Peyer's patch (tissue), 4 donors: ENCODE results near the gene SDHAF2. TPM values are rescaled to one million over a fixed set of nuclear protein-coding genes. Genes with fewer than 3 reads are reported as not detected.

Source experiments
- DNase-seq, 3 donors: peaks; one replicate each; pipeline ENCODE4 v3.0.0-alpha.2; 2017 to 2019
- H3K27ac ChIP-seq, 4 donors: fragments of 200-600 bp; sonication (generic); one replicate each; pipeline ENCODE4 v1.5.1; 2016 to 2019
- H3K27me3 ChIP-seq, 2 donors: fragments of 200-600 bp; sonication (generic); one replicate each; pipeline ENCODE4 v1.5.1; 2019
- H3K36me3 ChIP-seq, 3 donors: fragments of 200-600 bp; sonication (generic); one replicate each; pipeline ENCODE4 v1.5.1; 2016 to 2019
- H3K4me1 ChIP-seq, 4 donors: fragments of 200-600 bp; sonication (generic); one replicate each; pipeline ENCODE4 v1.5.1; 2016 to 2019
- H3K4me3 ChIP-seq, 4 donors: fragments of 200-600 bp; sonication (generic); 1 replicate in 3 of 4; 2 replicates in 1 of 4; pipeline ENCODE4 v1.5.1; 2016 to 2019; ENCODE audit warnings: mild to moderate bottlenecking in 1 of 4
- H3K9me3 ChIP-seq, 4 donors: fragments of 200-600 bp; sonication (generic); one replicate each; pipeline ENCODE4 v1.5.1; 2016 to 2019; ENCODE audit warnings: mild to moderate bottlenecking in 1 of 4
- POLR2A ChIP-seq, 2 donors: fragments of 450-650 bp; IDR thresholded peaks; one replicate each; pipeline ENCODE4 v1.5.1; 2017; ENCODE audit warnings: antibody characterized with exemption in 2 of 2, mild to moderate bottlenecking in 2 of 2, moderate library complexity in 2 of 2
- total RNA-seq, 4 donors: library from RNA; depleted of rRNA; stranded (reverse); fragments of >200 nt; gene quantifications; one replicate each; pipeline ENCODE4 v1.1.0, GENCODE V29; 2016
- TF ChIP-seq, protein P1 (sequence below), 6 experiments: fragments of 450-650 bp in 4 of 6; fragments of 200-600 bp in 2 of 6; sonication (generic) in 1 of 6; IDR thresholded peaks; one replicate each; pipeline ENCODE4 v1.5.1; 2017 to 2019; ENCODE audit warnings: antibody characterized with exemption in 6 of 6, mild to moderate bottlenecking in 3 of 6, moderate library complexity in 1 of 6

The SDHAF2 gene
- total RNA-seq, 4 donors from 2014 or later: 54.5 to 92.4 (median 70.5) TPM

DNA sequence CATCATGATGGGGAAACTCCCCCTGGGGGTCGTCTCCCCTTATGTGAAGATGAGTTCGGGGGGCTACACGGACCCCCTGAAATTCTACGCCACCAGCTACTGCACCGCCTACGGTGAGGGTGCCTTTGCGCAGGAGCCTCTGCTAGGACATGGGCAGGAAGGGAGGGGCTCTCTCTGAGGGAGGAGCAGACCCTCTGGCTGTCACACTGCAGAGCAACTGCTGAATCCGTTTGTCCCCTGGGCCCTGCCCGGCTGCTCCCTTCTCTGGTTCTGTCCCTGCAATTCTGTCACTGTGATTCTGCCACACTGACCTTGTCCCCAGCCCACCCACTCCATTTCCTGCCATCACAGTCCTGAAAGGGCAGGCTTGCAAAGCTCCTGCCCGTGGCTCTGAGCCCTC lies 51.9 kb downstream of the SDHAF2 start:
- no peaks in the 10 kb centered on the region for H3K9me3 ChIP-seq
- H3K27me3 ChIP-seq: no peaks in the 10 kb centered on the region
- H3K4me1 ChIP-seq: peaks cover 0 to 11% (median 3%) of the 10 kb centered on the region in 4 donors
- no peaks in the 10 kb centered on the region for H3K36me3 ChIP-seq
- no peak for TF ChIP-seq POLR2A (IDR thresholded peaks at IDR 0.05)
- TF ChIP-seq, protein P1, sequence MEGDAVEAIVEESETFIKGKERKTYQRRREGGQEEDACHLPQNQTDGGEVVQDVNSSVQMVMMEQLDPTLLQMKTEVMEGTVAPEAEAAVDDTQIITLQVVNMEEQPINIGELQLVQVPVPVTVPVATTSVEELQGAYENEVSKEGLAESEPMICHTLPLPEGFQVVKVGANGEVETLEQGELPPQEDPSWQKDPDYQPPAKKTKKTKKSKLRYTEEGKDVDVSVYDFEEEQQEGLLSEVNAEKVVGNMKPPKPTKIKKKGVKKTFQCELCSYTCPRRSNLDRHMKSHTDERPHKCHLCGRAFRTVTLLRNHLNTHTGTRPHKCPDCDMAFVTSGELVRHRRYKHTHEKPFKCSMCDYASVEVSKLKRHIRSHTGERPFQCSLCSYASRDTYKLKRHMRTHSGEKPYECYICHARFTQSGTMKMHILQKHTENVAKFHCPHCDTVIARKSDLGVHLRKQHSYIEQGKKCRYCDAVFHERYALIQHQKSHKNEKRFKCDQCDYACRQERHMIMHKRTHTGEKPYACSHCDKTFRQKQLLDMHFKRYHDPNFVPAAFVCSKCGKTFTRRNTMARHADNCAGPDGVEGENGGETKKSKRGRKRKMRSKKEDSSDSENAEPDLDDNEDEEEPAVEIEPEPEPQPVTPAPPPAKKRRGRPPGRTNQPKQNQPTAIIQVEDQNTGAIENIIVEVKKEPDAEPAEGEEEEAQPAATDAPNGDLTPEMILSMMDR (IDR thresholded peaks at IDR 0.05): no peak
- DNase-seq: no peak
- H3K4me3 ChIP-seq: no peak overlapping the region
- no peak overlapping the region for H3K27ac ChIP-seq

DNA sequence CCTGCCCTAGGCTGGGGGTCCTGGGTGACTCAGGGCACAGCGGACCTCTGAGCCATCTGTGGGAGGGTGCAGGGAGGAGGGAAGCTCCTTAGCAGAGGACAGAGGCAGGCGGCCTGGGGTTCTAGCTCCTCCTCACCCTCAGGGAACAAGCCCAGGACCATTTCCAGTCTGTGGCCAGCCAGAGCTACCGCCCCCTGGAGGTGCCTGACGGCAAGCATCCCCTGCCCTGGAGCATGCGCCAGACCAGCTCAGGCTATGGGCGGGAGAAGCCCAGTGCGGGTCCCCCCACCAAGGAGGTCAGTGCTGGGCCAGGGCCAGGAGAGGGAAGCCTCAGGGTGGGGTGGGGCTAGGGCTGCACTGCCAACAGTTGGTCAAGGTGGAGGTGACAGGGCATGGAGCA lies 52.6 kb downstream of the SDHAF2 start:
- DNase-seq: no peak

DNA sequence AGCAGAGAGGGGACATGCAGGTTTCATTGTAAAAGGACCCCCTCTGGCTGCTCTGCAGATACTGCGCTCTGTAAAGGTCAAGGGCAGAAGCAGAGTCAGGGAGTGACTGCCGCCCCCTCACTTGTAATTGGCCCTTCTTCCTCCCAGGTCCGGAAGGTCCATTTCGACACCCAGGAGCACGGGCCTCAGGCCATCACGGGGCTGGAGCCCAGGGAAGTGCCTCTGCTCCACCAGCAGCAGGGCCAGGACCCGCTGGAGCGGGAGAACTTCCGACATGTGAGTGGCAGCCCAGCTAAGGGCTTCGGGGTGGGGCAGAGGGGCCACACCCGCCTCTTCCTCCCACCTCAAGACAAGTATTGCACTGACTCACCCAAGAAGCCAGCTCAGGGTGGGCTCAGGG lies 54.6 kb downstream of the SDHAF2 start:
- Histone ChIP-seq H3K36me3 (no peaks in the 10 kb centered on the region), H3K4me3 (no peak overlapping the region), H3K9me3 (no peaks in the 10 kb centered on the region), H3K27me3 (no peaks in the 10 kb centered on the region), H3K4me1 (peaks cover 0 to 14% (median 0%) of the 10 kb centered on the region in 4 donors), H3K27ac (no peak overlapping the region)
- no peak for TF ChIP-seq POLR2A (IDR thresholded peaks at IDR 0.05)
- TF ChIP-seq, protein P1 (IDR thresholded peaks at IDR 0.05): no peak
- no peak for DNase-seq

More for the DNA sequence above, 52.6 kb downstream of the SDHAF2 start:
- H3K27ac ChIP-seq: no peak overlapping the region
- no peak overlapping the region for H3K4me3 ChIP-seq
- no peaks in the 10 kb centered on the region for H3K27me3 ChIP-seq
- no peak for TF ChIP-seq POLR2A (IDR thresholded peaks at IDR 0.05)
- TF ChIP-seq, protein P1 (IDR thresholded peaks at IDR 0.05): peak in 4 of 6 experiments; percentile 20 to 35 (median 30)
- no peaks in the 10 kb centered on the region for H3K9me3 ChIP-seq
- no peaks in the 10 kb centered on the region for H3K36me3 ChIP-seq
- H3K4me1 ChIP-seq: peaks cover 0 to 6% (median 3%) of the 10 kb centered on the region in 4 donors

DNA sequence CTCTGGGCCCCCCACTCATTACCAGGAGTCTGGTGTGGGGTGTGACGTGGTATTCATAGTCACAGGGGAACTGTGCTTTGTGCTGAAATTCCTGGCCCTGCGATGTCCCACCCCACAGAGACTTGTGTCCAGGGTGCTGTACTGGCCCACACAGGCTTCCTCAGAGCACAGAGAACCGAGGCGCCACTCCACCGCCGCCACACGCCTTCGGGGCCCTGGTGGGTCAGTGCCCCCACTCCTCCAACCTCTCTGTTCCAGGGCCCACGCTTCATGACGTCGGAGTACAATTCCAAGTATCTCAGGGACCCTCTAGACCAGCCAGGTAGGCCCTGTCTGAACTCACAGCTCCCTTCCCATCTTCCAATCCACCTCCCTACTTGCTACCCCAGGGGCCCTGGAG lies 55.2 kb downstream of the SDHAF2 start:
- TF ChIP-seq, protein P1 (IDR thresholded peaks at IDR 0.05): no peak
- no peak for TF ChIP-seq POLR2A (IDR thresholded peaks at IDR 0.05)
- Histone ChIP-seq H3K27ac (no peak overlapping the region), H3K4me1 (peaks cover 0 to 19% (median 1%) of the 10 kb centered on the region in 4 donors), H3K9me3 (no peaks in the 10 kb centered on the region), H3K4me3 (no peak overlapping the region), H3K27me3 (no peaks in the 10 kb centered on the region), H3K36me3 (no peaks in the 10 kb centered on the region)
- DNase-seq: no peak

DNA sequence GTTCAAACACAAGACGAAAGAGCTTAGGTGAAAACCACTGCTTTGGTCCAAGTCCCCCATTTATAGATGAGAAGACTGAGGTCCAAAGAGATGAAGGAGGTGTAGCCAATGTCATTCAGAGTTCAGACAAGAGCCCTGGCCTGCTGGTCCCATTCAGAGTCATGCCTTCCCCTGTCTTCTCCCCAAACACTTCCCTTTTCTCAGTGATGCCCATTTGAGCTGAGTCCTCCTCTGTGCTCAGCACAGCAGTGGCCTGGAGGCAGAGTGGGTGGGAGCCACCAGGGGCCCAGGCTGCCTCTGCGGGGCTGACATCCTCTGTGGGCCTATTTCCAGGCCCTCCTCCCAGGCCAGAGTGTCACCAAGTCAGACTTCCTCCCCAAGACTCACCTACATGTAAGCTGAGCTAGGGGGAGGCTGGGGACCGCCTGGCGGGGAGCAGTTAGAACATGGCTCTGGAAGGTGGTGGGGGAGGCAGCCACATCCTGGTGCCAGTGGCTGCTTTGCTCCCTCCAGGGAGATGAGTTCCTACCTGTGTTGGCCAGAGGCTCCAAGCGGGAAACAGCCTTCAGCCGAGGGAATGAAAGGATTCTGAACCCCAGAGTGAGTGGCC lies 56.2 kb downstream of the SDHAF2 start:
- Histone ChIP-seq H3K9me3 (no peaks in the 10 kb centered on the region), H3K4me3 (no peak overlapping the region), H3K36me3 (no peaks in the 10 kb centered on the region), H3K27me3 (no peaks in the 10 kb centered on the region), H3K4me1 (peaks cover 0 to 26% (median 3%) of the 10 kb centered on the region in 4 donors), H3K27ac (no peak overlapping the region)
- DNase-seq: no peak
- TF ChIP-seq POLR2A (IDR thresholded peaks at IDR 0.05): no peak
- TF ChIP-seq, protein P1 (IDR thresholded peaks at IDR 0.05): no peak
